PC-9 (cell line): Measurements from ENCODE around the gene PIH1D1.

ENCODE experiments used
- CTCF ChIP-seq: fragments of 200-600 bp; sonication (generic); conservative IDR thresholded peaks from 2 replicates; pipeline ENCODE4 v1.6.1; 2017; ENCODE audit warnings: mixed run types, antibody characterized with exemption, mild to moderate bottlenecking, moderate library complexity
- EZH2 ChIP-seq: fragments of 200-600 bp; sonication (generic); IDR thresholded peaks from 2 replicates; pipeline ENCODE4 v1.8.0; 2017; ENCODE audit warnings: antibody characterized with exemption, low read depth

- no peak; the same call in 1 of the 2 replicates for TF ChIP-seq CTCF
- no peak for TF ChIP-seq EZH2
These were observed 38.1 kb upstream of the PIH1D1 start for GRCh38 chr19:49489601-49490167.
